ENCODE measurements around the gene CXCL14. TPM values are rescaled to one million over a fixed set of nuclear protein-coding genes. Genes with fewer than 3 reads are reported as not detected.

CXCL14 gene
- total RNA-seq (2022) (not detected in 2 replicates), Bru-seq, nascent RNA (not detected), BruChase-seq, experiment 1, labeled RNA remaining after a 2-hour chase (not detected), BruChase-seq, experiment 2, labeled RNA remaining after a 6-hour chase (not detected)
- long read RNA-seq, partial matches to known transcripts: 0 of 3 reads
- long read RNA-seq, other reads (novel, unspliced or antisense): 3 of 3 reads

- peaks cover 6% of the 10 kb centered on the region for H3K36me3 Mint-ChIP-seq (ENCODE audit: insufficient read depth, unreplicated experiment)
- no peaks in the 10 kb centered on the region for H3K9me3 ChIP-seq
- TF ChIP-seq CTCF (IDR thresholded peaks at IDR 0.05; ENCODE audit: insufficient read depth in 1 of 2, low read depth in 1 of 2, low read length in 1 of 2, severe bottlenecking in 1 of 2, unreplicated experiment in 1 of 2): no peak
- peaks cover 25% of the 10 kb centered on the region for H3K27me3 Mint-ChIP-seq (ENCODE audit: insufficient read depth, unreplicated experiment)
- no peaks in the 10 kb centered on the region for H3K36me3 ChIP-seq (ENCODE audit: control insufficient read depth, insufficient read depth, low read length)
- no peak within 1 kb of the TSS for H3K4me3 Mint-ChIP-seq (ENCODE audit: unreplicated experiment)
- H3K4me1 Mint-ChIP-seq (ENCODE audit: low read depth, unreplicated experiment): no peaks in the 10 kb centered on the region
- DNase-seq: no peak
- H3K27me3 ChIP-seq (replicated peaks; ENCODE audit: control insufficient read depth, insufficient read depth, low read length): no peaks in the 10 kb centered on the region
- H3K27ac Mint-ChIP-seq (ENCODE audit: unreplicated experiment): no peak within 1 kb of the TSS
- H3K9me3 Mint-ChIP-seq (ENCODE audit: unreplicated experiment): no peaks in the 10 kb centered on the region
- H3K4me1 ChIP-seq: no peaks in the 10 kb centered on the region
- H3K4me3 ChIP-seq (ENCODE audit: low read depth, low read length): no peak within 1 kb of the TSS
- POLR2A ChIA-PET: no interaction called here
- CTCF ChIA-PET: no interaction called here
- no TSS peak for BruUV-seq (replicated peaks)
- intact Hi-C loops (cut with micrococcal nuclease; ENCODE audit: unreplicated experiment): no loop called here
These were observed at the start of gene CXCL14 for GRCh38 chr5:135578685-135579341. Gene CXCL14, minus strand, starts transcription at chr5:135578991. Its CDS starts 213 bp downstream, at chr5:135578778.

- Histone ChIP-seq H3K4me3 (ENCODE audit: low read depth, low read length) (no peak overlapping the region), H3K9me3 (no peaks in the 10 kb centered on the region), H3K36me3 (ENCODE audit: control insufficient read depth, insufficient read depth, low read length) (no peaks in the 10 kb centered on the region), H3K4me1 (peaks cover 13% of the 10 kb centered on the region), H3K27me3 (replicated peaks; ENCODE audit: control insufficient read depth, insufficient read depth, low read length) (no peaks in the 10 kb centered on the region)
- intact Hi-C loops (cut with micrococcal nuclease; ENCODE audit: unreplicated experiment): no loop called here
- H3K4me3 Mint-ChIP-seq (ENCODE audit: unreplicated experiment): no peak overlapping the region
- peaks cover 7% of the 10 kb centered on the region for H3K36me3 Mint-ChIP-seq (ENCODE audit: insufficient read depth, unreplicated experiment)
- no peak overlapping the region for H3K27ac Mint-ChIP-seq (ENCODE audit: unreplicated experiment)
- no TSS peak for BruUV-seq (replicated peaks)
- H3K9me3 Mint-ChIP-seq (ENCODE audit: unreplicated experiment): no peaks in the 10 kb centered on the region
- POLR2A ChIA-PET: no interaction called here
- CTCF ChIA-PET: no interaction called here
- no peaks in the 10 kb centered on the region for H3K4me1 Mint-ChIP-seq (ENCODE audit: low read depth, unreplicated experiment)
- H3K27me3 Mint-ChIP-seq (ENCODE audit: insufficient read depth, unreplicated experiment): peaks cover 10% of the 10 kb centered on the region
- no peak for TF ChIP-seq CTCF (IDR thresholded peaks at IDR 0.05; ENCODE audit: insufficient read depth in 1 of 2, low read depth in 1 of 2, low read length in 1 of 2, severe bottlenecking in 1 of 2, unreplicated experiment in 1 of 2)
- DNase-seq: no peak
These were observed 47.8 kb upstream of the CXCL14 start for GRCh38 chr5:135626636-135627035.

- no TSS peak for BruUV-seq (replicated peaks)
- peaks cover 7% of the 10 kb centered on the region for H3K36me3 Mint-ChIP-seq (ENCODE audit: insufficient read depth, unreplicated experiment)
- no peak for DNase-seq
- Histone ChIP-seq H3K27me3 (replicated peaks; ENCODE audit: control insufficient read depth, insufficient read depth, low read length) (no peaks in the 10 kb centered on the region), H3K9me3 (no peaks in the 10 kb centered on the region), H3K4me3 (ENCODE audit: low read depth, low read length) (no peak overlapping the region), H3K36me3 (ENCODE audit: control insufficient read depth, insufficient read depth, low read length) (no peaks in the 10 kb centered on the region), H3K4me1 (peaks cover 13% of the 10 kb centered on the region)
- POLR2A ChIA-PET: no interaction called here
- no peak for TF ChIP-seq CTCF (IDR thresholded peaks at IDR 0.05; ENCODE audit: insufficient read depth in 1 of 2, low read depth in 1 of 2, low read length in 1 of 2, severe bottlenecking in 1 of 2, unreplicated experiment in 1 of 2)
- intact Hi-C loops (cut with micrococcal nuclease; ENCODE audit: unreplicated experiment): no loop called here
- CTCF ChIA-PET: no interaction called here
- H3K4me1 Mint-ChIP-seq (ENCODE audit: low read depth, unreplicated experiment): no peaks in the 10 kb centered on the region
- no peaks in the 10 kb centered on the region for H3K9me3 Mint-ChIP-seq (ENCODE audit: unreplicated experiment)
- no peak overlapping the region for H3K27ac Mint-ChIP-seq (ENCODE audit: unreplicated experiment)
- H3K4me3 Mint-ChIP-seq (ENCODE audit: unreplicated experiment): no peak overlapping the region
- peaks cover 10% of the 10 kb centered on the region for H3K27me3 Mint-ChIP-seq (ENCODE audit: insufficient read depth, unreplicated experiment)
These were observed 47.2 kb upstream of the CXCL14 start for GRCh38 chr5:135625961-135626360.
